Hematopoietic multipotent progenitor cell treated with erythropoietin and hydrocortisone succinate and interleukin-3 and kit ligand, for 17 days (in vitro differentiated cells): Measurements from ENCODE around the gene SCML2.
"Not testable (repeated sequence)": the region's sequence is repeated elsewhere in the genome, so short reads cannot be mapped to it uniquely, and the experiment has no call there.

Source experiments
- DNase-seq: peaks from one replicate; pipeline ENCODE4 v3.0.0-alpha.2; 2015; ENCODE audit warnings: low spot score

Gene SCML2

GRCh38 chrX:18271725-18272124 is 82.8 kb downstream of the SCML2 start:
- DNase-seq: no peak

- DNase-seq: no peak
Observed at GRCh38 chrX:18271309-18271708, 83.2 kb downstream of the SCML2 start.

GRCh38 chrX:18255059-18255458 is 99.4 kb downstream of the SCML2 start:
- no peak for DNase-seq

- DNase-seq: no peak
Observed at GRCh38 chrX:18252644-18253359, 101.7 kb downstream of the SCML2 start.

GRCh38 chrX:18229646-18230045 is 124.8 kb downstream of the SCML2 start:
- not testable (repeated sequence) for DNase-seq

GRCh38 chrX:18228069-18228468 is 126.4 kb downstream of the SCML2 start:
- DNase-seq: no peak

- no peak for DNase-seq
Observed at GRCh38 chrX:18227458-18227857, 127.0 kb downstream of the SCML2 start.

- no peak for DNase-seq
Observed at GRCh38 chrX:18220786-18221185, 133.7 kb downstream of the SCML2 start, which contains the start of gene BEND2. Gene BEND2 (minus strand): TSS chrX:18220886. CDS start chrX:18220750, 136 bp downstream.

- DNase-seq: peak; percentile 3
Observed at GRCh38 chrX:18210470-18210869, 144.0 kb downstream of the SCML2 start.

GRCh38 chrX:18206657-18207056 is 147.8 kb downstream of the SCML2 start:
- no peak for DNase-seq

GRCh38 chrX:18203631-18204030 is 150.9 kb downstream of the SCML2 start:
- no peak for DNase-seq

- no peak for DNase-seq
Observed at GRCh38 chrX:18194688-18195087, 159.8 kb downstream of the SCML2 start.
